NCI-H69 (cell line): ENCODE results near the gene PCDHGB3.
A peak's percentile ranks its signal among the peaks of the same experiment; 100 is the strongest.

Experiments used
- DNase-seq: peaks from one replicate; lab custom pipeline; 2025; lab: John Stamatoyannopoulos, UW

Gene PCDHGB3

DNA sequence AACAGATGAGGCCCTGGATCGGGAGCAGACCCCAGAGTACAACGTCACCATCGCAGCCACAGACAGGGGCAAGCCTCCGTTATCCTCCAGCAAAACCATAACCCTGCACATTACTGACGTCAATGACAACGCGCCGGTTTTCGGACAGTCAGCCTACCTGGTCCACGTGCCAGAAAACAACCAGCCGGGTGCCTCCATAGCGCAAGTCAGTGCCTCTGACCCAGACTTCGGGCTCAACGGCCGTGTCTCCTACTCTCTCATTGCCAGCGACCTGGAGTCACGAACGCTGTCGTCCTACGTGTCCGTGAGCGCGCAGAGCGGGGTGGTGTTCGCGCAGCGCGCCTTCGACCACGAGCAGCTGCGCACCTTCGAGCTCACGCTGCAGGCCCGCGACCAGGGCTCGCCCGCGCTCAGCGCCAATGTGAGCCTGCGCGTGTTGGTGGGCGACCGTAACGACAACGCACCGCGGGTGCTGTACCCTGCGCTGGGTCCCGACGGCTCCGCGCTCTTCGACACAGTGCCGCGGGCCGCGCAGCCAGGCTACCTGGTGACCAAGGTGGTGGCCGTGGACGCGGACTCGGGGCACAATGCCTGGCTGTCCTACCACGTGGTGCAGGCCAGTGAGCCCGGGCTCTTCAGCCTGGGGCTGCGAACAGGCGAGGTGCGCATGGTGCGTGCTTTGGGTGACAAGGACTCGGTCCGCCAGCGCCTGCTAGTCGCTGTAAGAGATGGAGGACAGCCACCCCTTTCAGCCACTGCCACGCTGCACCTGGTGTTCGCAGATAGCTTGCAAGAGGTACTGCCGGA lies 49.2 kb downstream of the PCDHGB3 start:
- no peak for DNase-seq

- DNase-seq, result peak; percentile 17
These were observed 50.9 kb downstream of the PCDHGB3 start, which contains the start of gene PCDHGA11 for GRCh38 chr5:141420855-141421488. Gene PCDHGA11 (plus strand): TSS chr5:141421051. CDS start chr5:141421228, 177 bp downstream.

- no peak for DNase-seq
These were observed 51.4 kb downstream of the PCDHGB3 start for GRCh38 chr5:141421489-141421855.
